ENCODE measurements around the gene CTTNBP2NL. TPM values are rescaled to one million over a fixed set of nuclear protein-coding genes. Genes with fewer than 3 reads are reported as not detected.

Gene CTTNBP2NL
- polyA plus RNA-seq, 1 experiment = 30.5 TPM

DNA sequence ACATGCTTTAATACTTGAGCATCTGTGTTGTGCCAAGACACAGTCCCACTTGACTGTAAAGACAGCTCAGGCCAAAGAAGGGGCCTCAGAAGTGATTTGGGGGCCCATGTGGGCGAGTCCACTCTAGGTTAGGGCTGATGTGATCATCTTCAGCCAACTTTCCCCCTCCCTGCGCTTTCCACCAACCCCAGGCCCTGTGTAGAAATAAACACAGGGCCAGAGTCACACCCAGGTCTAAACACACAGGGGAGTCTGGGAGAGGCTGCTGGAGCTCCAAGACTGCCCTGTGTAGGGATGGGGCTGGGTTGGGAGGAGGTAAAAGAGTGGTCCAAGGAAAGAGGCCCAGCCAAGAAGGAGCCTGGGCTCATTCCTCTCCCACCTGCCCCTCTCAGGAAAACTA is 110.3 kb downstream of the CTTNBP2NL start:
- Histone ChIP-seq H3K27ac (ENCODE audit: low read depth, low read length) (no peak overlapping the region), H3K9me3 (ENCODE audit: control insufficient read depth, insufficient read depth, low read length) (peaks cover 7% of the 10 kb centered on the region; the same call in 1 of the 2 replicates), H3K27me3 (ENCODE audit: control insufficient read depth, insufficient read depth, low read length) (peaks cover 46% of the 10 kb centered on the region), H3K4me3 (ENCODE audit: low read depth, low read length) (no peak overlapping the region)
- no peak for DNase-seq (ENCODE audit: low read depth, low spot score)
- TF ChIP-seq, protein P1, sequence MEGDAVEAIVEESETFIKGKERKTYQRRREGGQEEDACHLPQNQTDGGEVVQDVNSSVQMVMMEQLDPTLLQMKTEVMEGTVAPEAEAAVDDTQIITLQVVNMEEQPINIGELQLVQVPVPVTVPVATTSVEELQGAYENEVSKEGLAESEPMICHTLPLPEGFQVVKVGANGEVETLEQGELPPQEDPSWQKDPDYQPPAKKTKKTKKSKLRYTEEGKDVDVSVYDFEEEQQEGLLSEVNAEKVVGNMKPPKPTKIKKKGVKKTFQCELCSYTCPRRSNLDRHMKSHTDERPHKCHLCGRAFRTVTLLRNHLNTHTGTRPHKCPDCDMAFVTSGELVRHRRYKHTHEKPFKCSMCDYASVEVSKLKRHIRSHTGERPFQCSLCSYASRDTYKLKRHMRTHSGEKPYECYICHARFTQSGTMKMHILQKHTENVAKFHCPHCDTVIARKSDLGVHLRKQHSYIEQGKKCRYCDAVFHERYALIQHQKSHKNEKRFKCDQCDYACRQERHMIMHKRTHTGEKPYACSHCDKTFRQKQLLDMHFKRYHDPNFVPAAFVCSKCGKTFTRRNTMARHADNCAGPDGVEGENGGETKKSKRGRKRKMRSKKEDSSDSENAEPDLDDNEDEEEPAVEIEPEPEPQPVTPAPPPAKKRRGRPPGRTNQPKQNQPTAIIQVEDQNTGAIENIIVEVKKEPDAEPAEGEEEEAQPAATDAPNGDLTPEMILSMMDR (IDR thresholded peaks at IDR 0.05; ENCODE audit: low read depth, low read length) = no peak
- ChIA-PET POLR2A (no interaction called here), CTCF (interaction anchor here (1.0 kb wide), 1 partner anchor 108 kb away, joined by 3 read pairs; no protein-coding TSS in a partner anchor)

DNA sequence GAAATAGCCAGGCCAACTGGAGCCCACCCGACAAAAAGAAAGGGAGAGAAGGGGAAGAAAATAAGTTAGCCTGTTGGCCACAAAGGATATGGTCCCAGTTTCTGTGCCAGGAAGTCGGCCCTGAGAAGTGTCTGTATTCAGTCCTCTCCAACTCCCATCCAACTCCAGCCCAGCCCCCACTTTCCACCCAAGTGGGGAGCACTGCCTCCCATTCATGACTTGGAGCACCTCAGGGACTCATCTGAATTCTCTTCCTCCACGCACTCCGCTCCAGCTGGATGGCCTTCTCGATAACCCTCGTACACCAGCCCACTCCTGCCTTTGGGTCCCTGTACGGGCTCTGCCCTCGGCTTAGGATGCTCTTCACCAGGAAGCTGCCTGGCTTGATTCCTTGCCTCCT is 110.7 kb downstream of the CTTNBP2NL start:
- no peak overlapping the region for H3K27ac ChIP-seq (ENCODE audit: low read depth, low read length)
- TF ChIP-seq, protein P1 (IDR thresholded peaks at IDR 0.05; ENCODE audit: low read depth, low read length) = no peak
- peaks cover 46% of the 10 kb centered on the region for H3K27me3 ChIP-seq (ENCODE audit: control insufficient read depth, insufficient read depth, low read length)
- no peak overlapping the region for H3K4me3 ChIP-seq (ENCODE audit: low read depth, low read length)
- CTCF ChIA-PET = interaction anchor here (1.0 kb wide), 1 partner anchor 107 kb away, joined by 3 read pairs; no protein-coding TSS in a partner anchor
- H3K9me3 ChIP-seq (ENCODE audit: control insufficient read depth, insufficient read depth, low read length) = peaks cover 7% of the 10 kb centered on the region; the same call in 1 of the 2 replicates
- POLR2A ChIA-PET = no interaction called here
- no peak for DNase-seq (ENCODE audit: low read depth, low spot score)

DNA sequence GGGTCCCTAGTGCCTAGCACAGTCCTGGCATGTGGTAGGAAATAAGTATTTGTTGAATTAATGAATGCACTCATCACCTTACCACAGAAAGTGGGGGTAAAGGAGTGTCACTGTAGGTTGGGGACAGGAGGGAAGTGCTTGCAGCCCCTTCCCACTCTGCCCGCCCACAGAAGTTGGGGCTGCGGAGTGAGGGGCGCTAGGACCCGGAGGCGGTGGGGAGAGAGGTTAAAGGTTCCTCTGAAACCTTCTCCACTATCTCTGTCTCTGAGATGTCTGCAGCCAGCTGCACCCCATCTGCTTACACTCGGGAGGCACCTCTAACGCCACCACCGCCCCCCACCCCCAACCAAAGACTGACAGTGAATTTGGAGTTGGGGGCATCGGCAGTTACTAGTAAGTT is 111.3 kb downstream of the CTTNBP2NL start:
- DNase-seq (ENCODE audit: low read depth, low spot score) = no peak
- Histone ChIP-seq H3K9me3 (ENCODE audit: control insufficient read depth, insufficient read depth, low read length) (peaks cover 7% of the 10 kb centered on the region; the same call in 1 of the 2 replicates), H3K4me3 (ENCODE audit: low read depth, low read length) (no peak overlapping the region), H3K27ac (ENCODE audit: low read depth, low read length) (no peak overlapping the region), H3K27me3 (ENCODE audit: control insufficient read depth, insufficient read depth, low read length) (peaks cover 48% of the 10 kb centered on the region)
- ChIA-PET POLR2A (no interaction called here), CTCF (no interaction called here)
- TF ChIP-seq, protein P1 (IDR thresholded peaks at IDR 0.05; ENCODE audit: low read depth, low read length) = no peak

DNA sequence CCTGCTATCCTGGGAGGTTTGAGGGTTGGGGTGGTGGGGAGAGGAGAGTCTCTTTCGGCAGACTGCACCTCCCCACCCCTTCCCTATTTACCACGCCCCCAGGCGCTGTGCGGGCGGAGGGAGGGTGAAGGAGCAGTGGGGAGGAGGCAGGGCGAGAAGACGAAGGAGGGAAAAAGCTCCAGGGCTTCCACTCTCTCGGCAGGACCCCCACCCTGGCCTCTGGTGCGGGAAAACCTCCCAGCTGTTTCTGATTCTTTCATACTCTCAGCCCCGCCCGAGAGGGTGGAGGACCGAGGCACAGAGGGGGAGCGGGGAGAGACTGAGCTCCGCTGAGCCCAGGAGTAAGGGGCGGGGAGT is 111.9 kb downstream of the CTTNBP2NL start:
- H3K27ac ChIP-seq (ENCODE audit: low read depth, low read length) = no peak overlapping the region
- TF ChIP-seq, protein P1 (IDR thresholded peaks at IDR 0.05; ENCODE audit: low read depth, low read length) = no peak
- POLR2A ChIA-PET = no interaction called here
- peak overlapping the region; percentile 56 for H3K4me3 ChIP-seq (ENCODE audit: low read depth, low read length)
- DNase-seq (ENCODE audit: low read depth, low spot score) = no peak
- CTCF ChIA-PET = no interaction called here
- peaks cover 7% of the 10 kb centered on the region; the same call in 1 of the 2 replicates for H3K9me3 ChIP-seq (ENCODE audit: control insufficient read depth, insufficient read depth, low read length)
- H3K27me3 ChIP-seq (ENCODE audit: control insufficient read depth, insufficient read depth, low read length) = peaks cover 50% of the 10 kb centered on the region

DNA sequence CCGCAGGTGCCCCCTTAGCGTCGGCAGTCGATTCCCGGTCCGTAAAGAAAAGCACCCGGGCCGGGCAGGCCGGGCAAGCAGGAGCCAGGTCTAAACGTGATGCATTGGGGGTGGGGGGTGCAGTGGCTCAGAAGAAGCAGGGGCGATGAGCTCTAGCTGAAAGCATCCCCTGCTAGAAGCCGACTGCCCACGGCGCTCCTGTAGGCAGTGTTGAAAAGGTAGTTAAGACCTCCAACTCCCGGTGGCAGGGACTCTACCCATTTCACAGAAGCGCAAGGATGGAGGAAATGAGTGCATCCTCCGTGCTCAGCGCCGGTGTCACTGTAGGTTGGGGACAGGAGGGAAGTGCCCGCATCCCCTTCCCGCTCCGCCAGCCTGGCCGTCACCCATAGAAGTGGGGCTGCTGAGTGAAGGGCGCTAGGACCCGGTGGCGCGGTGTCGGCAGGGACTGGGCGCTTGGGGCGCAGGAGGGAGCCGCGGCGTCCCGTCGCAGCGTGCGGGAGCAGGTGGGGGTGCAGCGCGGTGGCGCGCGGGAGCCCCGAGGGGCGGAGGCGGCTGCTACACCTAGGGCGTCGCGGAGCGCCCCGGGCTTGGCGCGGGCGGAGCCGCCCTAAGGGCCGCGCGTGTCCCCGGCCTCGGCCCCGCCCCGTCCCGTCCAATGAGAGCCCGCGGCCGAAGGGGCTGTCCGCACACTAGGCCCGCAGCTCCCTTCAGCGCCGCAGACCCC is 112.4 kb downstream of the CTTNBP2NL start, which contains the start of gene WNT2B:
WNT2B (plus strand) TSS at position 688 of the 727 bp plus-strand sequence. CDS start 298 bp downstream, outside the sequence.
- peaks cover 50% of the 10 kb centered on the region for H3K27me3 ChIP-seq (ENCODE audit: control insufficient read depth, insufficient read depth, low read length)
- CTCF ChIA-PET = no interaction called here
- peak within 1 kb of the TSS; percentile 56 for H3K4me3 ChIP-seq (ENCODE audit: low read depth, low read length)
- DNase-seq (ENCODE audit: low read depth, low spot score) = no peak
- POLR2A ChIA-PET = no interaction called here
- H3K27ac ChIP-seq (ENCODE audit: low read depth, low read length) = no peak within 1 kb of the TSS
- TF ChIP-seq, protein P1 (IDR thresholded peaks at IDR 0.05; ENCODE audit: low read depth, low read length) = no peak
- H3K9me3 ChIP-seq (ENCODE audit: control insufficient read depth, insufficient read depth, low read length) = peaks cover 7% of the 10 kb centered on the region; the same call in 1 of the 2 replicates

Measured in AG04450 (cell line).